Pancreas (tissue), 10 donors: ENCODE measurements around the gene SLCO3A1. TPM values are rescaled to one million over a fixed set of nuclear protein-coding genes. Genes with fewer than 3 reads are reported as not detected.

Experiments
- ATAC-seq, 4 donors: fragments of 200-7000 bp; cut with Tn5 transposase; one replicate each; pipeline versions ENCODE4 v1.8.0 to v1.9.1; 2020; ENCODE audit warnings: mild to moderate bottlenecking in 4 of 4, moderate library complexity in 4 of 4
- DNase-seq, 6 donors: peaks; one replicate each; pipeline ENCODE4 v3.0.0-alpha.2; 2020
- FAIRE-seq: peaks from 2 replicates; lab custom pipeline; 2012; peaks lifted over from hg19 to GRCh38; lab: Jason Lieb, UNC
- H3K27ac ChIP-seq, 4 donors: fragments of 200-600 bp; sonication (generic); 1 replicate in 3 of 4; 2 replicates in 1 of 4; pipeline versions ENCODE4 v1.5.0 to v1.8.0; 2020
- H3K27me3 ChIP-seq, 4 donors: fragments of 200-600 bp; one replicate each; pipeline ENCODE4 v1.8.0; 2021
- H3K36me3 ChIP-seq, 3 donors: fragments of 200-600 bp; sonication (generic) in 1 of 3; one replicate each; pipeline versions ENCODE4 v1.5.0 to v1.8.0; 2020 to 2021
- H3K4me1 ChIP-seq, 3 donors: fragments of 200-600 bp; one replicate each; pipeline ENCODE4 v1.8.0; 2021
- H3K4me3 ChIP-seq, 4 donors: fragments of 200-600 bp; sonication (generic) in 2 of 4; one replicate each; pipeline versions ENCODE4 v1.5.0 to v1.8.0; 2020 to 2021
- H3K9me3 ChIP-seq, 4 donors: fragments of 200-600 bp; one replicate each; pipeline ENCODE4 v1.8.0; 2021
- WGBS, 2 donors: extraction: QIAGEN DNeasy Blood & Tissue Kit; methylation state at CpG; one replicate each; pipeline ENCODE4 v1.1.7; 2013; 5-methylcytosine and 5-hydroxymethylcytosine counted together
- intact Hi-C, 3 donors: fragments of 100-400 bp; cut with DNase I; formaldehyde crosslinking; loops; one replicate each; pipeline versions ENCODE4 v1.11.1 to v1.14.2; 2022
- polyA plus RNA-seq, 2 donors: library from polyadenylated mRNA; stranded (reverse); fragments of 200-250 nt; gene quantifications; one replicate each; pipeline ENCODE4 v1.2.3, GENCODE V29; 2013
- total RNA-seq, 6 donors: library from RNA; stranded (reverse); fragmentation: NEBNext Ultra II Directional in 4 of 6; extraction: Animal tissue kit (Norgen Biotek cat#: 25700) in 4 of 6; gene quantifications; one replicate each; pipeline versions ENCODE4 v1.2.1 to v1.2.4, GENCODE V29; 2021 to 2023
- TF ChIP-seq, protein P1 (sequence below), 4 donors: fragments of 200-600 bp; sonication (generic) in 3 of 4; IDR thresholded peaks; one replicate each; pipeline versions ENCODE4 v1.5.0 to v1.8.0; 2021; ENCODE audit warnings: antibody characterized with exemption in 4 of 4
- donor health status: healthy with polysubstance abuse.
- donor health status: DM: no; HTN: no; CAD: no; lungs with moderate emphysema.
- donor health status: DM: no; HTN: no; CAD: no.
- donor health status: control.
- donor health status: control.
- donor health status: Bipolar disorder and iron deficiency.
- donor health status: DM: yes; HTN: yes; CAD: no.
- donor health status: DM: no; HTN: no; CAD: no.
- donor health status: DM: no; HTN: no; CAD: no.
- donor health status: DM: yes; HTN: yes; CAD: no.

The SLCO3A1 gene
- total and polyA plus RNA-seq, 8 donors, result 3.4 to 15.5 (median 6.7) TPM

DNA sequence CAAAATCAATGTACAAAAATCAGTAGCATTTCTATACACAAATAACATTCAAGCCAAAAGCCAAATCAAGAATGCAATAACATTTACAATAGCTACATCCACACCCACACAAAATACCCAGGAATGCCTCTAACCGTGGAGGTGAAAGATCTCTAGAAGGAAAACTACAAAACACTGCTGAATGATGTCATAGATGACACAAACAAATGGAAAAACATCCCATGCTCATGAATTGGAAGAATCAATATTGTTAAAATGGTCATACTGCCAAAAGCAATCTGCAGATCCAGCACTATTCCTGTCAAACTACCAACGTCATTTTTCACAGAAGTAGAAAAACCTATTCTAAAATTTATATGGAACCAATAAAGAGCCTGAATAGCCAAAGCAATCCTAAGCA lies 143.7 kb downstream of the SLCO3A1 start:
- TF ChIP-seq, protein P1, sequence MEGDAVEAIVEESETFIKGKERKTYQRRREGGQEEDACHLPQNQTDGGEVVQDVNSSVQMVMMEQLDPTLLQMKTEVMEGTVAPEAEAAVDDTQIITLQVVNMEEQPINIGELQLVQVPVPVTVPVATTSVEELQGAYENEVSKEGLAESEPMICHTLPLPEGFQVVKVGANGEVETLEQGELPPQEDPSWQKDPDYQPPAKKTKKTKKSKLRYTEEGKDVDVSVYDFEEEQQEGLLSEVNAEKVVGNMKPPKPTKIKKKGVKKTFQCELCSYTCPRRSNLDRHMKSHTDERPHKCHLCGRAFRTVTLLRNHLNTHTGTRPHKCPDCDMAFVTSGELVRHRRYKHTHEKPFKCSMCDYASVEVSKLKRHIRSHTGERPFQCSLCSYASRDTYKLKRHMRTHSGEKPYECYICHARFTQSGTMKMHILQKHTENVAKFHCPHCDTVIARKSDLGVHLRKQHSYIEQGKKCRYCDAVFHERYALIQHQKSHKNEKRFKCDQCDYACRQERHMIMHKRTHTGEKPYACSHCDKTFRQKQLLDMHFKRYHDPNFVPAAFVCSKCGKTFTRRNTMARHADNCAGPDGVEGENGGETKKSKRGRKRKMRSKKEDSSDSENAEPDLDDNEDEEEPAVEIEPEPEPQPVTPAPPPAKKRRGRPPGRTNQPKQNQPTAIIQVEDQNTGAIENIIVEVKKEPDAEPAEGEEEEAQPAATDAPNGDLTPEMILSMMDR (IDR thresholded peaks at IDR 0.05), result no peak
- intact Hi-C loops, result no loop called here
- ATAC-seq (no peak), FAIRE-seq (no peak), DNase-seq (no peak)
- Histone ChIP-seq H3K27me3 (no peaks in the 10 kb centered on the region), H3K27ac (no peak overlapping the region), H3K4me1 (no peaks in the 10 kb centered on the region), H3K36me3 (no peaks in the 10 kb centered on the region), H3K4me3 (no peak overlapping the region), H3K9me3 (no peaks in the 10 kb centered on the region)
- 47 to 48% methylated on average over 2 of the region's 2 CpGs for WGBS, 2 donors

DNA sequence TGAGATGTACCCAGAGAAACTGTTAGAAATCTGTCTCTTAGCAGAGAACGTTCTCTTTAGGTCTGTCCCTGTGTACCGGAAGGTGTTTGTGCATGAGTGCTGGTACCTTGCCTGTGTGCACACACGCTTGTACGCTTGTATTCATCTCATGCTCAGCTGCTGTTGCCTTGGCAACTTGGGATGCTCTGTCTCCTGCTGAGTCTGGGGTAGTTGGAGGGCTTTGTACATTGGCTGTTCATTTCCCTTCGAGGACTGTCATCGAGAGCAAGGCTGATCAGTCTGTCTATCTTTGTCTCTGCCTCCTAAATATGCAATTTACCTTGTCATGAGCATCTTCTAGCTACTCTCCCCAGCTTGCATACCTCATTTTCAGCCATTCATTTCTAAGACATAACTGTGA lies 147.2 kb downstream of the SLCO3A1 start:
- Histone ChIP-seq H3K27ac (no peak overlapping the region), H3K4me1 (no peaks in the 10 kb centered on the region), H3K9me3 (no peaks in the 10 kb centered on the region), H3K4me3 (no peak overlapping the region), H3K36me3 (no peaks in the 10 kb centered on the region), H3K27me3 (no peaks in the 10 kb centered on the region)
- no peak for DNase-seq
- intact Hi-C loops, result no loop called here
- ATAC-seq, result no peak
- FAIRE-seq, result no peak
- 52 to 53% methylated on average over 6 of the region's 6 CpGs for WGBS, 2 donors
- TF ChIP-seq, protein P1 (IDR thresholded peaks at IDR 0.05), result no peak

DNA sequence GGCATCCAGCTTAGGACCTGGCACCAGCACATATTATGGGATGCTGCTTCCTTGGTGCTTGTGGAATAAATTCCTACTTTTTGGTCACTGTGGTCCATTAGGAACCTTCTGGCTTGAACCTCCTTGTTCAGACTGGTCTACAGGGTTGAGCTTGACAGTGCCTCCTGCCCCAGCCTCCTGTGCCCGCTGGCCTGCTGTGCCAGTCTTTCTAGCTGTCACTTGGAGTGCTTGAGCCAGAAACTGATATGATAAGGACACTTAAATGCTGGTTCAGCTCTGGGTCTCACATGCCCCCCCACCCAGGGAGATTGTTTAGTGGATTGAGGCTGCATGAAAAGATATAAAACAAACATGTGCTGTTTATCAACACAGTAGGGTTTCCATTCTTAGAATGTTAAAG lies 147.8 kb downstream of the SLCO3A1 start:
- Histone ChIP-seq H3K4me3 (no peak overlapping the region), H3K27me3 (no peaks in the 10 kb centered on the region), H3K4me1 (no peaks in the 10 kb centered on the region), H3K9me3 (no peaks in the 10 kb centered on the region), H3K27ac (no peak overlapping the region), H3K36me3 (no peaks in the 10 kb centered on the region)
- TF ChIP-seq, protein P1 (IDR thresholded peaks at IDR 0.05), result no peak
- intact Hi-C loops, result no loop called here
- FAIRE-seq, result no peak
- ATAC-seq, result no peak
- no peak for DNase-seq
- 38 to 55% methylated on average over 1 of the region's 1 CpG for WGBS, 2 donors

- intact Hi-C loops, result no loop called here
- H3K9me3 ChIP-seq, result no peaks in the 10 kb centered on the region
- no peak for DNase-seq
- H3K27ac ChIP-seq, result no peak overlapping the region
- H3K27me3 ChIP-seq, result no peaks in the 10 kb centered on the region
- no peak for FAIRE-seq
- TF ChIP-seq, protein P1 (IDR thresholded peaks at IDR 0.05), result no peak
- WGBS, 2 donors, result 90 to 91% methylated on average over 4 of the region's 4 CpGs
- H3K36me3 ChIP-seq, result no peaks in the 10 kb centered on the region
- no peaks in the 10 kb centered on the region for H3K4me1 ChIP-seq
- ATAC-seq, result no peak
- H3K4me3 ChIP-seq, result no peak overlapping the region
These were observed 149.2 kb downstream of the SLCO3A1 start for GRCh38 chr15:92002666-92003065.

- Histone ChIP-seq H3K27me3 (no peaks in the 10 kb centered on the region), H3K36me3 (no peaks in the 10 kb centered on the region), H3K4me1 (no peaks in the 10 kb centered on the region), H3K4me3 (no peak overlapping the region), H3K27ac (no peak overlapping the region), H3K9me3 (no peaks in the 10 kb centered on the region)
- 71 to 74% methylated on average over 9 of the region's 9 CpGs for WGBS, 2 donors
- intact Hi-C loops, result no loop called here
- DNase-seq (no peak), FAIRE-seq (no peak), ATAC-seq (no peak)
- TF ChIP-seq, protein P1 (IDR thresholded peaks at IDR 0.05), result no peak
These were observed 150.1 kb downstream of the SLCO3A1 start for GRCh38 chr15:92003515-92004067.
